GM12801 (cell line): ENCODE measurements around the gene SFXN3.
A peak's percentile ranks its signal among the peaks of the same experiment; 100 is the strongest.

Source experiments
- TF ChIP-seq, protein P1 (sequence below): IDR thresholded peaks from one replicate; pipeline ENCODE4 v1.5.1; 2011; ENCODE audit warnings: control low read depth; ENCODE audit not compliant: insufficient read length; ENCODE audit errors: extremely low read depth

SFXN3 gene

GRCh38 chr10:101007915-101008822 lies 22.9 kb upstream of the SFXN3 start:
- TF ChIP-seq, protein P1, sequence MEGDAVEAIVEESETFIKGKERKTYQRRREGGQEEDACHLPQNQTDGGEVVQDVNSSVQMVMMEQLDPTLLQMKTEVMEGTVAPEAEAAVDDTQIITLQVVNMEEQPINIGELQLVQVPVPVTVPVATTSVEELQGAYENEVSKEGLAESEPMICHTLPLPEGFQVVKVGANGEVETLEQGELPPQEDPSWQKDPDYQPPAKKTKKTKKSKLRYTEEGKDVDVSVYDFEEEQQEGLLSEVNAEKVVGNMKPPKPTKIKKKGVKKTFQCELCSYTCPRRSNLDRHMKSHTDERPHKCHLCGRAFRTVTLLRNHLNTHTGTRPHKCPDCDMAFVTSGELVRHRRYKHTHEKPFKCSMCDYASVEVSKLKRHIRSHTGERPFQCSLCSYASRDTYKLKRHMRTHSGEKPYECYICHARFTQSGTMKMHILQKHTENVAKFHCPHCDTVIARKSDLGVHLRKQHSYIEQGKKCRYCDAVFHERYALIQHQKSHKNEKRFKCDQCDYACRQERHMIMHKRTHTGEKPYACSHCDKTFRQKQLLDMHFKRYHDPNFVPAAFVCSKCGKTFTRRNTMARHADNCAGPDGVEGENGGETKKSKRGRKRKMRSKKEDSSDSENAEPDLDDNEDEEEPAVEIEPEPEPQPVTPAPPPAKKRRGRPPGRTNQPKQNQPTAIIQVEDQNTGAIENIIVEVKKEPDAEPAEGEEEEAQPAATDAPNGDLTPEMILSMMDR: no peak

GRCh38 chr10:101008823-101009423 lies 22.1 kb upstream of the SFXN3 start:
- TF ChIP-seq, protein P1: no peak

- TF ChIP-seq, protein P1: no peak
These were observed 20.7 kb upstream of the SFXN3 start for GRCh38 chr10:101010329-101010728.

DNA sequence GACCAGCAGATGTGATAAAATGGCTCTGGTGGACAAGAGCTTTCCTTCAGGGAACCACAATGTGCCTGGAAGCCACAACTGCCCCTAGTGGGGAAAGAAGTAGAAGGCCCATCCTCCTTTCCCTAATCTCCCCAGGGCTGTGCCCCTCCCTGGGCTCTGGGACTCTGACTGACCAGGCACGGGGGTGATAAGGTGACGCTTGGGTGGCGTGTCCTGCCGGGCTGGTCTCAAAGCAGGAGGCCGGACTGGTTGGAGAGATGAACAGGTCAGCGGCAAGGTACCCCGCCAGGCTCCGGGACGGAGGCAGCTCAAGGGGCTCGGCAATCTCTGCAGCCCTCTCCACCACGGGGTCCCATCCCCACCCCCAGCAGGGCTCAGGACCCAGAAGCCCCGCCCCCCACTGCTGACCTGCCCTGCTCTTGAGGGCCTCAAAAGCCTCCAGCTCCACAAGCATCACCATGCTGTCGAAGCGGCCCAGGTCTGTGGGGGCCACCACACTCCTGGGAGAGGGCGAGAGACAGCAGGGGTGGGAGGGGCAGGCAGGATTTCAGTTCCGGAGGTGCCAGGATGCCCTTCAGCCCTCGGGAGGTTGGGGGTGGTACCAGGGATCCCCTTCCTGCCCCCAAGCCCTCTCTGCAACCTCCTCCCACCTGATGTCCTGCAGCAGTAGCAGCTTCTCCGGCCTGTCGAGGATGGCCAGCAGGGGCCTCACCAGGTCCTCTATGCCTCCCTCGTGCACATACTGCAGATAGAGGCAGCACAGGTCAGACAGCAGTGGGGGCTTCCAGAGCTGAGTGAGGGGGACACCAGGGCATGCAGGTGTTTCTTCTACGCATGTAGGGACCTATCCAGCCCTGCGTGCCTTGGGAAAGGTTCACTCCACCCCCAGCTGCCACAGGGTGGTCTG lies 19.3 kb upstream of the SFXN3 start:
- TF ChIP-seq, protein P1: no peak

GRCh38 chr10:101012525-101013364 lies 18.3 kb upstream of the SFXN3 start:
- TF ChIP-seq, protein P1: peak; percentile 1

- TF ChIP-seq, protein P1: no peak
These were observed 17.6 kb upstream of the SFXN3 start for GRCh38 chr10:101013365-101013825.
